ENCODE results near the gene QSOX1. TPM values are rescaled to one million over a fixed set of nuclear protein-coding genes. Genes with fewer than 3 reads are reported as not detected.

The QSOX1 gene
- total RNA-seq, 1 experiment from 2014 or later: 226 TPM

DNA sequence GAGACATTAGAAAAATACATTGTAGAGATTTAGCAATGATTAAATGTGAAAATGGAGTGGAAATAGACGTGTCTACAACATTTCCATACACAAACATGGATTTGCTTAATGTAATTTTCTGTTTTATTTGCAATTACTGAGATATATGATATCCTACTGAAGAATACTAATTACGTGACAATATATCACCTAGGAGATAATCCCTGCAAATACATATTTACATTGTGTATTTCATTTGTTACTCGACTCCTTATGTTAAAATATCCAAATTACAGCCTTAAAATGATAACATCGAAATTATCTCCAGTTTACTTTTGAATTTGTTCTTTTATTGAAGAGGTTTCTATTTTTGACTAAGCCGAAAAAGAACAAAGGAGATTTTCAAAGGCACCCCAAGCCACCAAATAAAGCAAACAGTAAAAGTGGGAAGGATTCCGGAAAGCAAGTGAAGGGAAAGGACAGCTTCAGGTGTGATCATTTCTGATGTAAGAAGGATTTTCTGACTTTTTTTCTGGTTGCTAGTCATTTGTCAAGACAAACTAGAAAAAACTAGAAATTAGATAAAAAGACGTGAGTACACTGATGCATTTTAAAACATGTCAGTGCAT lies 83.3 kb downstream of the QSOX1 start:
- Histone ChIP-seq H3K79me2 (ENCODE audit: low read depth) (no peaks in the 10 kb centered on the region), H4K20me1 (ENCODE audit: insufficient read depth) (no peaks in the 10 kb centered on the region), H3K4me2 (no peak overlapping the region), H2AFZ (no peak overlapping the region), H3K36me3 (ENCODE audit: low read depth) (no peaks in the 10 kb centered on the region), H3K9me2 (ENCODE audit: insufficient read depth) (no peaks in the 10 kb centered on the region), H3F3A (ENCODE audit: insufficient read depth, low read depth) (no peaks in the 10 kb centered on the region), H3K4me1 (replicated peaks; ENCODE audit: insufficient read depth) (no peaks in the 10 kb centered on the region), H3K9me3 (ENCODE audit: insufficient read depth, low read depth) (no peaks in the 10 kb centered on the region), H3K27ac (no peak overlapping the region), H3K27me3 (ENCODE audit: insufficient read depth, low read depth) (no peaks in the 10 kb centered on the region), H3K4me3 (no peak overlapping the region)
- ChIA-PET POLR2A (ENCODE audit: unreplicated experiment) (no interaction called here), CTCF (no interaction called here)
- intact Hi-C loops (cut with micrococcal nuclease; ENCODE audit: unreplicated experiment): no loop called here
- no peak for DNase-seq
- no TSS peak for BruUV-seq (replicated peaks)
- TF ChIP-seq, protein P1, sequence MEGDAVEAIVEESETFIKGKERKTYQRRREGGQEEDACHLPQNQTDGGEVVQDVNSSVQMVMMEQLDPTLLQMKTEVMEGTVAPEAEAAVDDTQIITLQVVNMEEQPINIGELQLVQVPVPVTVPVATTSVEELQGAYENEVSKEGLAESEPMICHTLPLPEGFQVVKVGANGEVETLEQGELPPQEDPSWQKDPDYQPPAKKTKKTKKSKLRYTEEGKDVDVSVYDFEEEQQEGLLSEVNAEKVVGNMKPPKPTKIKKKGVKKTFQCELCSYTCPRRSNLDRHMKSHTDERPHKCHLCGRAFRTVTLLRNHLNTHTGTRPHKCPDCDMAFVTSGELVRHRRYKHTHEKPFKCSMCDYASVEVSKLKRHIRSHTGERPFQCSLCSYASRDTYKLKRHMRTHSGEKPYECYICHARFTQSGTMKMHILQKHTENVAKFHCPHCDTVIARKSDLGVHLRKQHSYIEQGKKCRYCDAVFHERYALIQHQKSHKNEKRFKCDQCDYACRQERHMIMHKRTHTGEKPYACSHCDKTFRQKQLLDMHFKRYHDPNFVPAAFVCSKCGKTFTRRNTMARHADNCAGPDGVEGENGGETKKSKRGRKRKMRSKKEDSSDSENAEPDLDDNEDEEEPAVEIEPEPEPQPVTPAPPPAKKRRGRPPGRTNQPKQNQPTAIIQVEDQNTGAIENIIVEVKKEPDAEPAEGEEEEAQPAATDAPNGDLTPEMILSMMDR (conservative IDR thresholded peaks at IDR 0.05): no peak
- no peak for TF ChIP-seq EZH2 (IDR thresholded peaks at IDR 0.05; ENCODE audit: low read depth)

DNA sequence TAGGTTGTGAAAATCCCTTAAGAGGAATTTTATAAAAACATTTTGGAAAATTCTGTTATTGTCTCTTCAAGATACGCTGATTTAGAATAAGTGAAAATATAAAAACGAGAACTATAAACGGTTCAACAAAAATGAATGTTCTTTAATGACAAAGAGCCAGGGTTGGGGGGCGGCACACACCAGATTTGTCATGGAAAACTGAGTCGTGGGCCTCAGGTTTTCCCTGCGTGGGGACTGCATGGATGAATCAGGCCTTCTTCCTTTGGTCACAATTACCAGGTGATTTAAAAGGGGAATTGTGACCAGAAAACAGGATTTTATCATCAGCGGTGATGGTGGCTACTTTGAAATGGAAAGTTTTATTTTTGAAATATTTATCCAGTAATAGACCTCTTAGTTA lies 84.0 kb downstream of the QSOX1 start:
- H2AFZ ChIP-seq: no peak overlapping the region
- no TSS peak for BruUV-seq (replicated peaks)
- H3F3A ChIP-seq (ENCODE audit: insufficient read depth, low read depth): no peaks in the 10 kb centered on the region
- H3K79me2 ChIP-seq (ENCODE audit: low read depth): no peaks in the 10 kb centered on the region
- H3K9me3 ChIP-seq (ENCODE audit: insufficient read depth, low read depth): no peaks in the 10 kb centered on the region
- H3K27me3 ChIP-seq (ENCODE audit: insufficient read depth, low read depth): no peaks in the 10 kb centered on the region
- DNase-seq: no peak
- no peak overlapping the region for H3K27ac ChIP-seq
- no peaks in the 10 kb centered on the region for H3K36me3 ChIP-seq (ENCODE audit: low read depth)
- ChIA-PET POLR2A (ENCODE audit: unreplicated experiment) (no interaction called here), CTCF (no interaction called here)
- no peaks in the 10 kb centered on the region for H3K9me2 ChIP-seq (ENCODE audit: insufficient read depth)
- no peaks in the 10 kb centered on the region for H4K20me1 ChIP-seq (ENCODE audit: insufficient read depth)
- TF ChIP-seq, protein P1 (conservative IDR thresholded peaks at IDR 0.05): no peak
- TF ChIP-seq EZH2 (IDR thresholded peaks at IDR 0.05; ENCODE audit: low read depth): no peak
- no peak overlapping the region for H3K4me3 ChIP-seq
- intact Hi-C loops (cut with micrococcal nuclease; ENCODE audit: unreplicated experiment): no loop called here
- H3K4me1 ChIP-seq (replicated peaks; ENCODE audit: insufficient read depth): no peaks in the 10 kb centered on the region
- no peak overlapping the region for H3K4me2 ChIP-seq

- intact Hi-C loops (cut with micrococcal nuclease; ENCODE audit: unreplicated experiment): no loop called here
- POLR2A ChIA-PET (ENCODE audit: unreplicated experiment): no interaction called here
- CTCF ChIA-PET: no interaction called here
Measured at GRCh38 chr1:180239145-180240096, 84.8 kb downstream of the QSOX1 start.

More at GRCh38 chr1:180239145-180240096, 84.8 kb downstream of the QSOX1 start:
- Histone ChIP-seq H3K27ac (no peak overlapping the region), H2AFZ (no peak overlapping the region), H3K4me3 (no peak overlapping the region), H3K27me3 (ENCODE audit: insufficient read depth, low read depth) (no peaks in the 10 kb centered on the region), H3K4me1 (replicated peaks; ENCODE audit: insufficient read depth) (no peaks in the 10 kb centered on the region), H3K4me2 (no peak overlapping the region), H3K9me3 (ENCODE audit: insufficient read depth, low read depth) (no peaks in the 10 kb centered on the region), H3K36me3 (ENCODE audit: low read depth) (no peaks in the 10 kb centered on the region), H4K20me1 (ENCODE audit: insufficient read depth) (no peaks in the 10 kb centered on the region), H3K9me2 (ENCODE audit: insufficient read depth) (no peaks in the 10 kb centered on the region), H3K79me2 (ENCODE audit: low read depth) (no peaks in the 10 kb centered on the region), H3F3A (ENCODE audit: insufficient read depth, low read depth) (no peaks in the 10 kb centered on the region)
- no TSS peak for BruUV-seq (replicated peaks)
- DNase-seq: no peak
- TF ChIP-seq, protein P1 (conservative IDR thresholded peaks at IDR 0.05): no peak
- no peak for TF ChIP-seq EZH2 (IDR thresholded peaks at IDR 0.05; ENCODE audit: low read depth)
